H1 (cell line): ENCODE measurements around the gene MMP28. TPM values are rescaled to one million over a fixed set of nuclear protein-coding genes. Genes with fewer than 3 reads are reported as not detected.

Experiments used
- CTCF ChIA-PET: fragments of 300-600 bp; sonication (Branson Sonifier 250); formaldehyde crosslinking; loops from one replicate; lab custom pipeline; 2021; ENCODE audit not compliant: partially characterized antibody; lab: Charles Lee
- POLR2A ChIA-PET: fragments of 300-600 bp; sonication (Branson Sonifier 250); formaldehyde crosslinking; loops from one replicate; lab custom pipeline; 2021; ENCODE audit warnings: inconsistent platforms; ENCODE audit not compliant: partially characterized antibody; lab: Charles Lee
- DNase-seq, 2 experiments: peaks; one replicate each; pipeline versions ENCODE4 v3.0.0 to v3.0.0-alpha.2; 2010 to 2022; ENCODE audit warnings: low spot score in 2 of 2, low read depth in 1 of 2, mixed read lengths in 1 of 2
- FAIRE-seq: peaks from 2 replicates; lab custom pipeline; 2011; peaks lifted over from hg19 to GRCh38; lab: Jason Lieb, UNC
- H2AFZ ChIP-seq: 2 replicates; pipeline ENCODE4 v1.8.1; 2012; ENCODE audit warnings: low read length, inconsistent platforms
- H2AK5ac ChIP-seq: 2 replicates; pipeline ENCODE4 v1.6.1; 2013; ENCODE audit warnings: low read depth, low read length
- H2BK120ac ChIP-seq: replicated peaks from 2 replicates; pipeline ENCODE3; 2013; ENCODE audit warnings: low read depth, low read length, inconsistent platforms
- H2BK12ac ChIP-seq: 2 replicates; pipeline ENCODE4 v1.6.1; 2013; ENCODE audit warnings: low read depth, low read length
- H2BK15ac ChIP-seq: 2 replicates; pipeline ENCODE4 v1.6.1; 2013; ENCODE audit warnings: low read length
- H2BK20ac ChIP-seq: 2 replicates; pipeline ENCODE4 v1.6.1; 2013; ENCODE audit warnings: low read length
- H2BK5ac ChIP-seq: 2 replicates; pipeline ENCODE4 v1.6.1; 2013; ENCODE audit warnings: low read depth, low read length
- H3K14ac ChIP-seq: 2 replicates; pipeline ENCODE4 v1.6.1; 2013; ENCODE audit warnings: inconsistent platforms; ENCODE audit not compliant: insufficient read length
- H3K18ac ChIP-seq: 2 replicates; pipeline ENCODE4 v1.6.1; 2013; ENCODE audit warnings: low read length; ENCODE audit errors: extremely low read depth
- H3K23ac ChIP-seq: 2 replicates; pipeline ENCODE4 v1.6.1; 2013; ENCODE audit warnings: inconsistent platforms; ENCODE audit not compliant: insufficient read length
- H3K23me2 ChIP-seq: 2 replicates; pipeline ENCODE4 v1.6.1; 2013; ENCODE audit warnings: low read depth, low read length
- H3K27ac ChIP-seq: 2 replicates; pipeline ENCODE4 v1.6.1; 2011; ENCODE audit warnings: low read depth, low read length, inconsistent platforms
- H3K27me3 ChIP-seq, 4 experiments: replicated peaks in 1 of 4; 1 replicate in 1 of 4; 2 replicates in 3 of 4; pipeline versions ENCODE4 v1.6.1 to v1.8.1; 2011 to 2013; ENCODE audit warnings: low read length in 3 of 4, mild to moderate bottlenecking in 3 of 4, inconsistent platforms in 2 of 4, mixed read lengths in 2 of 4, moderate library complexity in 1 of 4; ENCODE audit not compliant: control insufficient read depth in 3 of 4, insufficient read depth in 3 of 4; ENCODE audit errors: extremely low read depth in 1 of 4
- H3K36me3 ChIP-seq, 4 experiments: 2 replicates each; pipeline versions ENCODE4 v1.6.1 to v1.8.1; 2011 to 2013; ENCODE audit warnings: mild to moderate bottlenecking in 4 of 4, low read length in 3 of 4, moderate library complexity in 2 of 4, control low read depth in 1 of 4, inconsistent platforms in 1 of 4; ENCODE audit not compliant: insufficient read depth in 4 of 4, control insufficient read depth in 2 of 4
- H3K4ac ChIP-seq: replicated peaks from 2 replicates; pipeline ENCODE3; 2013; ENCODE audit warnings: low read length, low read depth, mixed read lengths, inconsistent platforms; ENCODE audit not compliant: insufficient read length
- H3K4me1 ChIP-seq, 4 experiments: replicated peaks in 1 of 4; 1 replicate in 1 of 4; 2 replicates in 3 of 4; pipeline versions ENCODE4 v1.6.1 to v1.8.1; 2011 to 2013; ENCODE audit warnings: low read length in 3 of 4, inconsistent platforms in 2 of 4, mixed read lengths in 1 of 4; ENCODE audit not compliant: insufficient read depth in 4 of 4, control insufficient read depth in 3 of 4
- H3K4me2 ChIP-seq, 2 experiments: 2 replicates each; pipeline versions ENCODE4 v1.6.1 to v1.8.1; 2011 to 2013; ENCODE audit warnings: low read depth in 2 of 2, low read length in 2 of 2, control low read depth in 1 of 2, inconsistent platforms in 1 of 2, mild to moderate bottlenecking in 1 of 2; ENCODE audit not compliant: insufficient read depth in 1 of 2
- H3K4me3 ChIP-seq, 4 experiments: fragments of 200-600, 300-600 bp in 1 of 4; sonication (generic), shearing (Covaris generic), sonication (Bioruptor Twin) in 1 of 4; 2 replicates each; pipeline versions ENCODE4 v1.5.1 to v1.8.1; 2011 to 2016; ENCODE audit warnings: low read length in 4 of 4, low read depth in 3 of 4, control low read depth in 2 of 4, inconsistent platforms in 2 of 4, mild to moderate bottlenecking in 2 of 4, mixed read lengths in 1 of 4, moderate library complexity in 1 of 4; ENCODE audit not compliant: insufficient read depth in 2 of 4; ENCODE audit errors: extremely low read depth in 1 of 4
- H3K56ac ChIP-seq: replicated peaks from 2 replicates; pipeline ENCODE3; 2013; ENCODE audit warnings: low read depth, mild to moderate bottlenecking, mixed read lengths, low read length, inconsistent platforms; ENCODE audit not compliant: insufficient read length
- H3K79me1 ChIP-seq: 2 replicates; pipeline ENCODE4 v1.6.1; 2013; ENCODE audit warnings: low read depth, low read length, control low read depth
- H3K79me2 ChIP-seq, 2 experiments: 2 replicates each; pipeline versions ENCODE4 v1.6.1 to v1.8.1; 2012 to 2013; ENCODE audit warnings: low read length in 2 of 2, mild to moderate bottlenecking in 2 of 2, inconsistent platforms in 1 of 2; ENCODE audit not compliant: insufficient read depth in 2 of 2, control insufficient read depth in 1 of 2
- H3K9ac ChIP-seq, 4 experiments: replicated peaks in 1 of 4; 1 replicate in 1 of 4; 2 replicates in 3 of 4; pipeline versions ENCODE4 v1.6.1 to v1.8.1; 2011 to 2013; ENCODE audit warnings: low read depth in 3 of 4, low read length in 3 of 4, control low read depth in 2 of 4, mild to moderate bottlenecking in 2 of 4, moderate library complexity in 2 of 4, inconsistent platforms in 1 of 4; ENCODE audit errors: extremely low read depth in 1 of 4
- H3K9me3 ChIP-seq, 2 experiments: 2 replicates each; pipeline versions ENCODE4 v1.6.1 to v1.8.1; 2012 to 2013; ENCODE audit warnings: mild to moderate bottlenecking in 2 of 2, moderate library complexity in 2 of 2, control low read depth in 1 of 2, inconsistent platforms in 1 of 2, low read depth in 1 of 2, low read length in 1 of 2, mixed read lengths in 1 of 2; ENCODE audit not compliant: insufficient read depth in 2 of 2
- H4K20me1 ChIP-seq, 2 experiments: replicated peaks in 1 of 2; 2 replicates each; pipeline versions ENCODE3 to v1.8.1; 2011 to 2013; ENCODE audit warnings: inconsistent platforms in 2 of 2, low read length in 2 of 2, mild to moderate bottlenecking in 1 of 2; ENCODE audit not compliant: insufficient read depth in 2 of 2, control insufficient read depth in 1 of 2
- H4K5ac ChIP-seq: 2 replicates; pipeline ENCODE4 v1.6.1; 2013; ENCODE audit warnings: low read length, low read depth, mixed read lengths, inconsistent platforms; ENCODE audit not compliant: insufficient read length
- H4K8ac ChIP-seq: 2 replicates; pipeline ENCODE4 v1.8.0; 2013; ENCODE audit warnings: mild to moderate bottlenecking, moderate library complexity, low read length, inconsistent platforms; ENCODE audit not compliant: insufficient read depth; ENCODE audit errors: extremely low read depth
- H4K91ac ChIP-seq: replicated peaks from 2 replicates; pipeline ENCODE3; 2013; ENCODE audit warnings: low read length, mixed read lengths, inconsistent platforms; ENCODE audit not compliant: insufficient read length
- BACH1 ChIP-seq: IDR thresholded peaks from 2 replicates; pipeline ENCODE4 v1.6.1; 2012; ENCODE audit warnings: low read length, improper control_type of control experiment
- BCL11A ChIP-seq, 2 experiments: IDR thresholded peaks; one replicate each; pipeline ENCODE4 v1.6.1; 2011; ENCODE audit warnings: low read depth in 2 of 2, low read length in 2 of 2, mild to moderate bottlenecking in 2 of 2
- CREB1 ChIP-seq: IDR thresholded peaks from 2 replicates; pipeline ENCODE4 v1.6.1; 2012; ENCODE audit warnings: inconsistent platforms
- SUZ12 ChIP-seq: fragments of 200-600 bp; sonication (generic); IDR thresholded peaks from 2 replicates; pipeline ENCODE4 v1.6.1; 2012; ENCODE audit warnings: mild to moderate bottlenecking, inconsistent platforms, low read length, moderate library complexity, mixed read lengths
- WGBS, 2 experiments: shearing (Covaris generic) in 1 of 2; methylation state at CpG; one replicate each; pipeline versions ENCODE4 v1.1.6 to v1.1.7; 2013 to 2015; ENCODE audit warnings: low lambda C conversion rate in 2 of 2, mixed read lengths in 2 of 2, inconsistent platforms in 1 of 2, low coverage in 1 of 2, missing lambda C conversion rate in 1 of 2; ENCODE audit not compliant: insufficient replicate concordance in 2 of 2, insufficient coverage in 1 of 2, insufficient read length in 1 of 2; ENCODE audit errors: extremely low coverage in 1 of 2, missing lambda C conversion rate in 1 of 2; 5-methylcytosine and 5-hydroxymethylcytosine counted together
- polyA plus RNA-seq, 7 experiments: library from polyadenylated mRNA; depleted of rRNA in 3 of 7; stranded (reverse) in 5 of 7; unstranded in 2 of 7; fragments of >200 nt in 5 of 7; fragments of 200-250 nt in 2 of 7; gene quantifications; 1 replicate in 5 of 7; 2 replicates in 1 of 7; 4 replicates in 1 of 7; pipeline versions ENCODE4 v1.2.1 to v1.2.3, GENCODE V29; 2011 to 2013; ENCODE audit warnings: missing spikeins in 2 of 7, mixed read lengths in 2 of 7
- total RNA-seq: library from RNA; stranded (reverse); fragmentation: NEBNext Ultra II Directional; extraction: Animal tissue kit (Norgen Biotek cat#: 25700); gene quantifications from 2 replicates; pipeline ENCODE4 v1.2.1, GENCODE V29; 2021

The MMP28 gene
- total and polyA plus RNA-seq, 2 of the 8 experiments (the other 6 are each of a cell fraction or from before 2014, with no cell fraction given) = not detected

- no peak overlapping the region for H3K4me3 ChIP-seq
- H3K23me2 ChIP-seq = no peaks in the 10 kb centered on the region
- no peak for DNase-seq
- H3K79me2 ChIP-seq = no peaks in the 10 kb centered on the region
- no peak overlapping the region for H3K18ac ChIP-seq
- no peak overlapping the region for H4K8ac ChIP-seq
- no peak overlapping the region for H2BK120ac ChIP-seq
- no peak overlapping the region for H2BK12ac ChIP-seq
- ChIA-PET POLR2A (no interaction called here), CTCF (interaction anchor here (1.0 kb wide), 1 partner anchor 40 kb away, joined by 4 read pairs; no protein-coding TSS in a partner anchor)
- H4K91ac ChIP-seq = no peak overlapping the region
- no peak overlapping the region for H2BK15ac ChIP-seq
- no peak overlapping the region for H3K4ac ChIP-seq
- H4K5ac ChIP-seq = no peak overlapping the region
- H2AFZ ChIP-seq = no peak overlapping the region
- H3K27ac ChIP-seq = no peak overlapping the region
- no peak overlapping the region for H2BK5ac ChIP-seq
- no peak overlapping the region for H3K56ac ChIP-seq
- FAIRE-seq = no peak
- H3K14ac ChIP-seq = no peak overlapping the region
- H3K9ac ChIP-seq = no peak overlapping the region
- H4K20me1 ChIP-seq = peaks cover 0 to 5% of the 10 kb centered on the region in 2 experiments
- no peak overlapping the region for H2AK5ac ChIP-seq
- H3K4me2 ChIP-seq = no peak overlapping the region
- no peaks in the 10 kb centered on the region for H3K79me1 ChIP-seq
- H2BK20ac ChIP-seq = no peak overlapping the region
- peaks cover 0 to 23% (median 11%) of the 10 kb centered on the region in 4 experiments; a peak in 7 of 8 replicates for H3K36me3 ChIP-seq
- H3K23ac ChIP-seq = no peak overlapping the region
- WGBS, 2 experiments = 93% methylated on average over 2 of the region's 2 CpGs; no CpG with 5 or more reads in 1 of the 2 experiments
- no peaks in the 10 kb centered on the region for H3K9me3 ChIP-seq
- H3K27me3 ChIP-seq = no peaks in the 10 kb centered on the region
- 0 out of 7 replicates have a peak, but pooled peaks cover 0 to 2% (median 0%) of the 10 kb centered on the region in 4 experiments for H3K4me1 ChIP-seq
- no peak for TF ChIP-seq BACH1
- TF ChIP-seq CREB1 = no peak
- no peak for TF ChIP-seq BCL11A (IDR thresholded peaks at IDR 0.05; ENCODE audit: low read depth in 2 of 2, low read length in 2 of 2)
- no peak for TF ChIP-seq SUZ12
These were observed 71.7 kb downstream of the MMP28 start for GRCh38 chr17:35723735-35724134.
